Measurements from ENCODE around the gene TMEM138. TPM values are rescaled to one million over a fixed set of nuclear protein-coding genes. Genes with fewer than 3 reads are reported as not detected.

Gene TMEM138
- 31.8 TPM for polyA plus RNA-seq (2012; ENCODE audit: low read depth, missing spikeins)

GRCh38 chr11:61361741-61362541, at the start of gene TMEM138, which contains the start of gene CYB561A3:
TMEM138 (plus strand) TSS chr11:61362374; CDS start chr11:61364391, 2,017 bp downstream.
CYB561A3 (minus strand) TSS chr11:61361882; CDS start chr11:61356713, 5,169 bp downstream.
- DNase-seq (ENCODE audit: insufficient read length, low spot score) = peak; percentile 80
- TF ChIP-seq TAF1 (IDR thresholded peaks at IDR 0.05; ENCODE audit: low read depth, low read length) (peak; percentile 65; the same call in 1 of the 2 replicates), POU2F2 (IDR thresholded peaks at IDR 0.05; ENCODE audit: low read depth, low read length) (peak; percentile 55; the same call in 1 of the 2 replicates), POLR2A (IDR thresholded peaks at IDR 0.05; ENCODE audit: low read depth, low read length) (peak; percentile 82), PAX5 (IDR thresholded peaks at IDR 0.05; ENCODE audit: insufficient read depth, low read length, severe bottlenecking) (no peak), SPI1 (IDR thresholded peaks at IDR 0.05; ENCODE audit: low read depth, low read length) (peak; percentile 10; the same call in 1 of the 2 replicates), POLR2AphosphoS5 (IDR thresholded peaks at IDR 0.05; ENCODE audit: low read depth, low read length) (peak; percentile 85)
- peak; percentile 85 for FAIRE-seq

GRCh38 chr11:61315260-61315659, 46.9 kb upstream of the TMEM138 start:
- FAIRE-seq = no peak
- no peak for DNase-seq (ENCODE audit: insufficient read length, low spot score)
- TF ChIP-seq PAX5 (IDR thresholded peaks at IDR 0.05; ENCODE audit: insufficient read depth, low read length, severe bottlenecking) (no peak), SPI1 (IDR thresholded peaks at IDR 0.05; ENCODE audit: low read depth, low read length) (no peak), POLR2A (IDR thresholded peaks at IDR 0.05; ENCODE audit: low read depth, low read length) (no peak), POU2F2 (IDR thresholded peaks at IDR 0.05; ENCODE audit: low read depth, low read length) (no peak), TAF1 (IDR thresholded peaks at IDR 0.05; ENCODE audit: low read depth, low read length) (no peak), POLR2AphosphoS5 (IDR thresholded peaks at IDR 0.05; ENCODE audit: low read depth, low read length) (no peak)

- FAIRE-seq = no peak
- no peak for TF ChIP-seq PAX5 (IDR thresholded peaks at IDR 0.05; ENCODE audit: insufficient read depth, low read length, severe bottlenecking)
- no peak for DNase-seq (ENCODE audit: insufficient read length, low spot score)
These were observed 36.3 kb upstream of the TMEM138 start for GRCh38 chr11:61325649-61326414.

- FAIRE-seq (no peak), DNase-seq (ENCODE audit: insufficient read length, low spot score) (no peak)
- TF ChIP-seq TAF1 (IDR thresholded peaks at IDR 0.05; ENCODE audit: low read depth, low read length) = no peak
- no peak for TF ChIP-seq POU2F2 (IDR thresholded peaks at IDR 0.05; ENCODE audit: low read depth, low read length)
- TF ChIP-seq SPI1 (IDR thresholded peaks at IDR 0.05; ENCODE audit: low read depth, low read length) = no peak
- no peak for TF ChIP-seq POLR2A (IDR thresholded peaks at IDR 0.05; ENCODE audit: low read depth, low read length)
- TF ChIP-seq POLR2AphosphoS5 (IDR thresholded peaks at IDR 0.05; ENCODE audit: low read depth, low read length) = no peak
- no peak for TF ChIP-seq PAX5 (IDR thresholded peaks at IDR 0.05; ENCODE audit: insufficient read depth, low read length, severe bottlenecking)
These were observed 34.5 kb upstream of the TMEM138 start for GRCh38 chr11:61327669-61328071.

- FAIRE-seq (no peak), DNase-seq (ENCODE audit: insufficient read length, low spot score) (no peak)
- TF ChIP-seq SPI1 (IDR thresholded peaks at IDR 0.05; ENCODE audit: low read depth, low read length) = no peak
- no peak for TF ChIP-seq POU2F2 (IDR thresholded peaks at IDR 0.05; ENCODE audit: low read depth, low read length)
- TF ChIP-seq PAX5 (IDR thresholded peaks at IDR 0.05; ENCODE audit: insufficient read depth, low read length, severe bottlenecking) = no peak
These were observed 33.8 kb upstream of the TMEM138 start for GRCh38 chr11:61328351-61328750.

- no peak for DNase-seq (ENCODE audit: insufficient read length, low spot score)
- FAIRE-seq = no peak
- no peak for TF ChIP-seq POLR2A (IDR thresholded peaks at IDR 0.05; ENCODE audit: low read depth, low read length)
- TF ChIP-seq POU2F2 (IDR thresholded peaks at IDR 0.05; ENCODE audit: low read depth, low read length) = no peak
- no peak for TF ChIP-seq PAX5 (IDR thresholded peaks at IDR 0.05; ENCODE audit: insufficient read depth, low read length, severe bottlenecking)
- no peak for TF ChIP-seq TAF1 (IDR thresholded peaks at IDR 0.05; ENCODE audit: low read depth, low read length)
- no peak for TF ChIP-seq POLR2AphosphoS5 (IDR thresholded peaks at IDR 0.05; ENCODE audit: low read depth, low read length)
- no peak for TF ChIP-seq SPI1 (IDR thresholded peaks at IDR 0.05; ENCODE audit: low read depth, low read length)
These were observed 32.3 kb upstream of the TMEM138 start for GRCh38 chr11:61329871-61330270.

GRCh38 chr11:61331651-61332050, 30.5 kb upstream of the TMEM138 start:
- FAIRE-seq (no peak), DNase-seq (ENCODE audit: insufficient read length, low spot score) (no peak)
- no peak for TF ChIP-seq POLR2A (IDR thresholded peaks at IDR 0.05; ENCODE audit: low read depth, low read length)
- no peak for TF ChIP-seq PAX5 (IDR thresholded peaks at IDR 0.05; ENCODE audit: insufficient read depth, low read length, severe bottlenecking)
- no peak for TF ChIP-seq POU2F2 (IDR thresholded peaks at IDR 0.05; ENCODE audit: low read depth, low read length)
- no peak for TF ChIP-seq SPI1 (IDR thresholded peaks at IDR 0.05; ENCODE audit: low read depth, low read length)
- no peak for TF ChIP-seq POLR2AphosphoS5 (IDR thresholded peaks at IDR 0.05; ENCODE audit: low read depth, low read length)
- TF ChIP-seq TAF1 (IDR thresholded peaks at IDR 0.05; ENCODE audit: low read depth, low read length) = no peak

GRCh38 chr11:61332281-61332796, 29.8 kb upstream of the TMEM138 start:
- TF ChIP-seq POLR2A (IDR thresholded peaks at IDR 0.05; ENCODE audit: low read depth, low read length) = no peak
- TF ChIP-seq PAX5 (IDR thresholded peaks at IDR 0.05; ENCODE audit: insufficient read depth, low read length, severe bottlenecking) = no peak
- no peak for TF ChIP-seq TAF1 (IDR thresholded peaks at IDR 0.05; ENCODE audit: low read depth, low read length)
- no peak for TF ChIP-seq SPI1 (IDR thresholded peaks at IDR 0.05; ENCODE audit: low read depth, low read length)
- TF ChIP-seq POLR2AphosphoS5 (IDR thresholded peaks at IDR 0.05; ENCODE audit: low read depth, low read length) = no peak
- no peak for TF ChIP-seq POU2F2 (IDR thresholded peaks at IDR 0.05; ENCODE audit: low read depth, low read length)
- no peak for FAIRE-seq

More at GRCh38 chr11:61332281-61332796, 29.8 kb upstream of the TMEM138 start:
- DNase-seq (ENCODE audit: insufficient read length, low spot score) = no peak
